Neuron (in vitro differentiated cells): ENCODE results near the gene CYP1B1.
"Not testable (repeated sequence)": the region's sequence is repeated elsewhere in the genome, so short reads cannot be mapped to it uniquely, and the experiment has no call there.

Experiments
- H2AFZ ChIP-seq: one replicate; pipeline ENCODE4 v1.6.1; 2013; ENCODE audit warnings: low read depth, mild to moderate bottlenecking, inconsistent platforms, low read length, moderate library complexity
- H3K27me3 ChIP-seq: one replicate; pipeline ENCODE4 v1.6.1; 2013; ENCODE audit warnings: low read length; ENCODE audit not compliant: insufficient read depth
- H3K36me3 ChIP-seq: one replicate; pipeline ENCODE4 v1.6.1; 2013; ENCODE audit warnings: low read length; ENCODE audit not compliant: insufficient read depth
- H3K4me1 ChIP-seq: one replicate; pipeline ENCODE4 v1.6.1; 2013; ENCODE audit warnings: low read length; ENCODE audit not compliant: insufficient read depth
- H3K4me3 ChIP-seq: 2 replicates; pipeline ENCODE4 v1.5.1; 2013; ENCODE audit warnings: mild to moderate bottlenecking, low read length, moderate library complexity
- H3K9me3 ChIP-seq: one replicate; pipeline ENCODE4 v1.6.1; 2013; ENCODE audit warnings: low read length

Gene CYP1B1

DNA sequence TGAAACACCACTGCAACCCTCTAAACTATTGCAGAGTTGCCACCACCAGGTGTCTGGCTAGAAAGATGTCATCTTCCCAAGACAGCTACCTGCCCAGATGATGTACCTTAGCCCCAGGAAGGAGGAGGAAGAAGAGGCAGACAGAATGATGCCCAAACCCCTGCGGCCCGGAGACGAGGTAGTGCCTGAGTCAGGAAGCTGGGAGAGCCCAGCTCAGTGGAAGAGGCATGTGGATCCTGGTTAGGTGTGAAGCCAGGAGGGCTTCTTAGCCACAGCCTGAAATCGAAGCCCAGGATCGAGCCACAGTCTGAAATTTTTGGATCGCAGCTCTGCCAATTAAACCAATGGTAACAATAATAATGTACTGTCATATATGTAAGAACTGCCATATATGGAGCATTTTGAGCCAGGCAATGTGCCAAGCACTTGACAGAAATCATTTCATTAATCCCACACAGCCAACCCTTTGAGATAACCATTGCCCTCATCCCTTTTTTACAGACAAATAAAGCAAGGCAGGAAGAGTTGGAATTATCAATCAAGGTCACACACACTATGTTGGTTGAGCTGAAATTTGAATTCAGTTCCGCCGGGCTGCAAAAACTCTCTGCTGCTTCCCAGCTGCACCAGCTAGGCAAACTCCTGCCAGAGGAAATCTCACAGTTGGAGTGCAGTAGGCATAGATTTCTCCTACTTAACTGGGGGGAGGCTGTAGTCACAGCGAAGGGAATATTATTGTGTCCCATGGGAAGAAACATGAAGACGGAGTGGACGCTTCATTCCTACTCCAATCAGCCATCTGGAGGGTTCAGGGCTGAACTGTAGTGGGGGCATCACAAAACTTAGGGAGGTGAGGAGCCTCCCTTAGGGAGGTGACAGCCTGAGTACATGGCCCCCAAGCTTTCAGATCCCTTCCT is 19.4 kb upstream of the CYP1B1 start:
- Histone ChIP-seq H3K4me1 (peaks cover 27% of the 10 kb centered on the region), H3K4me3 (no peak overlapping the region), H3K9me3 (no peaks in the 10 kb centered on the region), H2AFZ (no peak overlapping the region), H3K36me3 (no peaks in the 10 kb centered on the region), H3K27me3 (no peaks in the 10 kb centered on the region)

DNA sequence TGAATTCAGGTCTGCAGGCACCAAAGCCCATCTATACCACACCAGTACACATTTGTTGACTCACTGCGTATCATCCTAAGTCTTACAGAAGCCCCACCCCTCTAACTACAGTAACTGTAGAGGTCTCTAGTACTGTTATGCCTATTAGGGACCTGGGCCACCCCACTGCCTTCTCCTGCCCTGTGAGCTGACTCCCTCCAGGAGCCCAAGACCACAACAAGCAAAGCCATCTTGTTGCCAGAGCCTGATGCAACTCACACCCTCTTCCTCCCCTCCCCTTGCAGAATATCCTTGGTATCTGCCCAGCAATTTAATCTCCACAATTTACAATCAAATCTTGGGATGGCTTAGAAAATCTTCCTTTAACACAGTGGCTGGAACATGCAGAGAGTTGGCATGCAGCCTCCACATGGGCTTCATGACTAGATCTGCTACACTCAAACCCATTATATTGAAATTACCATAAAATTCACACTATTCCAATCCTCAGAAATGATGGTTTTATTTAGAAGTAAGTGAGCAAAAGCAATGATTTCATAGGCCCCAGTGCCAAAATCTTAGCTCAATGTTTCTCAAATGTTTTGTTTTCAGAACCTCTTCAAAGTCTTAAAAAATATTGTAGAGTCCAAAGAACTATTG is 17.7 kb upstream of the CYP1B1 start:
- Histone ChIP-seq H3K36me3 (no peaks in the 10 kb centered on the region), H3K4me1 (peaks cover 18% of the 10 kb centered on the region), H3K4me3 (no peak overlapping the region), H3K9me3 (no peaks in the 10 kb centered on the region), H3K27me3 (no peaks in the 10 kb centered on the region), H2AFZ (no peak overlapping the region)

DNA sequence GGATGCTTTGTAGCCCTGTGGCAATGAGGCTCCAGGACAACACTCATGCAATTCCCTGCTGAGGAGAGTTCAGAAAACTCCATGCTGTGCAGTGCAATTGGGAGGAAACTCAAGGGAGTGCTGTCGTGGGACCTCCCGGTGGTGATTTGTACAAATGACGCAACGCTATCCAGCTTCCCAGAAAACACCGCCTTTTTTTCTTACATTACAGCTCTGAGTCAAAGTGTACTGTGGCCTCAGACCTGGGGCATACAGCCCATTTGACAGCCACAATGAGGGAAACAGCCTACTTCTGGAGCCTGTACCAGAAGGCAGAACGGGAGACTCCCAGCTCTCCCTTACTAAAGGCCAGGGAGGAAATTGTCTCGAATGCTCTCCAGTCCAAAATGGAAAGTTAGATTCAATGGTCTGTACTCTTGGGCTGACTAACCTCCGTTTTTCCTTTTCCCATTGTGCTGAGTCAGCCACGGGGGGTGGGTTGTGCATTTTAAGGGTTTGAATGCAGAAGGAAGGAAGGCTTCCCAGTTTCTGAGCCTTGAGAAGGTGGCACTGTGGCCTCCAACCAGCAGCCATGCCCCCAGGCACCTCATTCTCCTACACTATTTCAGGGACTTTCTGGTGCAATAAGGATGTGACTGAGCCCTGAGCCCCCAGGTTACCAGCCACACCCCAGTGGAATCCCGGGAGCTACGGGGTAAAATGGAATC is 16.4 kb upstream of the CYP1B1 start:
- Histone ChIP-seq H3K36me3 (no peaks in the 10 kb centered on the region), H2AFZ (no peak overlapping the region), H3K4me1 (peaks cover 6% of the 10 kb centered on the region), H3K9me3 (no peaks in the 10 kb centered on the region), H3K4me3 (no peak overlapping the region), H3K27me3 (no peaks in the 10 kb centered on the region)

- no peak overlapping the region for H3K4me3 ChIP-seq
These were observed 15.8 kb upstream of the CYP1B1 start for GRCh38 chr2:38091760-38092159.

GRCh38 chr2:38090928-38091327 is 15.0 kb upstream of the CYP1B1 start:
- H3K9me3 ChIP-seq, result no peaks in the 10 kb centered on the region
- H3K4me1 ChIP-seq, result peaks cover 6% of the 10 kb centered on the region
- no peaks in the 10 kb centered on the region for H3K36me3 ChIP-seq
- H2AFZ ChIP-seq, result no peak overlapping the region
- no peaks in the 10 kb centered on the region for H3K27me3 ChIP-seq
- no peak overlapping the region for H3K4me3 ChIP-seq

More at GRCh38 chr2:38091760-38092159, 15.8 kb upstream of the CYP1B1 start:
- H2AFZ ChIP-seq, result no peak overlapping the region
- no peaks in the 10 kb centered on the region for H3K27me3 ChIP-seq
- H3K36me3 ChIP-seq, result no peaks in the 10 kb centered on the region
- H3K4me1 ChIP-seq, result peaks cover 6% of the 10 kb centered on the region
- no peaks in the 10 kb centered on the region for H3K9me3 ChIP-seq

- not testable (repeated sequence) for H2AFZ ChIP-seq, H3K36me3 ChIP-seq, H3K4me3 ChIP-seq, H3K27me3 ChIP-seq, H3K9me3 ChIP-seq, H3K4me1 ChIP-seq
These were observed 14.3 kb upstream of the CYP1B1 start for GRCh38 chr2:38090212-38090611.

DNA sequence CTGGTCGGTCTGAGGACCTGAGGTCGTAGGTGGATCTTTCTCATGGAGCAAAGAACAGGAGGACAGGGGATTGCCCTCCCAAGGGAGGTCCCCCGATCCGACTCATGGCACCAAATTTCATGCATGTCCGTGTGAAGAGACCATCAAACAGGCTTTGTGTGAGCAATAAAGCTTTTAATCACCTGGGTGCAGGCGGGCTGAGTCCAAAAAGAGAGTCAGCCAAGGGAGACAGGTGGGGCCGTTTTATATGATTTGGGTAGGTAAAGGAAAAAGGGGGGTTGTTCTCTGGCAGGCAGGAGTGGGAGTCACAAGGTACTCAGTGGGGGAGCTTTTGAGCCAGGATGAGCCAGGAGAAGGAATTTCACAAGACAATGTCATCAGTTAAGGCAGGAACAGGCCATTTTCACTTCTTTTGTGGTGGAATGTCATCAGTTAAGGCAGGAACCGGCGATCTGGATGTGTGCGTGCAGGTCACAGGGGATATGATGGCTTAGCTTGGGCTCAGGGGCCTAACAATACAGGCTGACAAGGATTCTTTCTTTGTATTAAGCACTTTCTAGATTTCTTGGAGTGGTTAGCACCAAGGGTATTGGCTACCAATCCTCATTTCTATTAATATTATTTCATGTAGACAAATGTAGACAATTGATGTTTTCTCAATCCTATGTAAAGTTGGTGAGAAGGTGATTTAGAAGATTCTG is 10.2 kb upstream of the CYP1B1 start:
- H3K4me3 ChIP-seq, H3K27me3 ChIP-seq: not testable (repeated sequence)

GRCh38 chr2:38084556-38084955 is 8.6 kb upstream of the CYP1B1 start:
- H3K9me3 ChIP-seq, H2AFZ ChIP-seq, H3K4me3 ChIP-seq, H3K27me3 ChIP-seq, H3K36me3 ChIP-seq, H3K4me1 ChIP-seq: not testable (repeated sequence)

More for the DNA sequence above, 10.2 kb upstream of the CYP1B1 start:
- not testable (repeated sequence) for H3K36me3 ChIP-seq, H3K9me3 ChIP-seq, H3K4me1 ChIP-seq, H2AFZ ChIP-seq

- H2AFZ ChIP-seq, H3K27me3 ChIP-seq, H3K4me1 ChIP-seq: not testable (repeated sequence)
These were observed 6.8 kb upstream of the CYP1B1 start for GRCh38 chr2:38082727-38083126.

GRCh38 chr2:38080346-38080745 is 4.4 kb upstream of the CYP1B1 start:
- Histone ChIP-seq H3K4me1 (peaks cover 4% of the 10 kb centered on the region), H3K9me3 (peaks cover 1% of the 10 kb centered on the region), H2AFZ (no peak overlapping the region), H3K4me3 (no peak overlapping the region), H3K36me3 (no peaks in the 10 kb centered on the region), H3K27me3 (peaks cover 7% of the 10 kb centered on the region)

More at GRCh38 chr2:38082727-38083126, 6.8 kb upstream of the CYP1B1 start:
- H3K9me3 ChIP-seq, H3K4me3 ChIP-seq, H3K36me3 ChIP-seq: not testable (repeated sequence)

DNA sequence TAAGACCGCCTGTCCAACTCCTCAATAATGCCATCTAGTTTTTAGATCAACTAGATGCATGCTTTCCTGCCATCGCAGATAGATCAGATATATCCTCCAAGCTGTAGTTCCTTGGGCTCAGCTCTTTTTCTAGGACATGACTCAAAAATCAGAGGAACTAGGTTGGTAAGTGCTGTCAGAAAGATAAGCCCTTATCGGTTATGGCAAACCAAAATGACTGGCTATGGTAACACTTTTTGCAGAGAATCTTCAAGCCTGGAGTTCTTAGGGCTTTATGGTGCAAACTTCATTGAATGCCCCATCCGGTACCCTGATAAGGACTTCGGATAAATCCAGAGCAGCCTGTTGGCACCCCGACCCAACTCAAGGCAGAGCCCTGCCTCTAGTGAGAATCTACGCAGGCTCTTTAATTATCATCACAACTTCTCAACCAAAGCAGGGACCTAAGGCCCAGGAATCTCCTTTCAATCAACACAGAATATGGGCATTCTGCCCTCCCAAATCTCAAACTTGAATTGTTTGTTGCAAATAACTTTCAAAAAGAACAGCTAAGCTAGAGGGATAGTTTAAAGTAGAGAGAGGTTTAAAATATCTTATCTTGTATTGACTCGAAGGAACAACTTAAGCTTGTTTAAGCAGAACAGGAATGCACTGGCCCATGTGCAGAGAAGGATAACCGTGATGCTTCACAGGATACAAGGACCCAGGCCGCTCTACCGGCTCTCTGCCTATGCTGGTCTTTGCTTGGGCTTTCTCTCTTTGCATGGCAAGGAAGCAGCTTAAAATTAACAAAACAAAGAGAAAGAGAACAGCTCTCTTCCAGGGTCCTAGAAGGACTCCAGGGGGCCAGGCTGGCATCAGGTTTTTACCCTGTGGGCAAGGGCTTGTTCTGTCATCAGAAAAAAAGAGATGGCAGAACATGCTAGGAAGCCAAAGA is 3.4 kb upstream of the CYP1B1 start:
- no peak overlapping the region for H2AFZ ChIP-seq
- H3K36me3 ChIP-seq, result no peaks in the 10 kb centered on the region
- peaks cover 4% of the 10 kb centered on the region for H3K4me1 ChIP-seq
- H3K4me3 ChIP-seq, result no peak overlapping the region
- H3K27me3 ChIP-seq, result peaks cover 16% of the 10 kb centered on the region
- H3K9me3 ChIP-seq, result peaks cover 10% of the 10 kb centered on the region

DNA sequence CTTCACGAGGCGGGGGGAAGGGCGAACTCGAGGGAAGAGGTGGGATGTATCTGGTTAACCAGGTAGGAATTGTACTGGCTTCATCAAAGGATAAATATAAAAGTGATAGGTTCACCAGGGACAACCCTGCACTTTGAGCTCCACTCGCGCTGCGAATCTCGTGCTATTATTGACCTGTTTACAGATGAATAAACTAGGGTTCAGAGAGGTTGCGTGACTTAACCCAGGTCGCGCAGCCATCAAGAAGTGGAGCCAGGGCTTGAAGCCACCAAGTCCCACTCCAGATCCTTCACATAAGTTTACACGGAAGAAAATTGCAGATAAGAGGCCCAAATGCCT is 1.4 kb upstream of the CYP1B1 start:
- peaks cover 4% of the 10 kb centered on the region for H3K4me1 ChIP-seq
- peak overlapping the region; percentile 56 for H3K4me3 ChIP-seq
- peaks cover 16% of the 10 kb centered on the region for H3K9me3 ChIP-seq
- H3K27me3 ChIP-seq, result peaks cover 24% of the 10 kb centered on the region
- no peaks in the 10 kb centered on the region for H3K36me3 ChIP-seq
- peak overlapping the region; percentile 98 for H2AFZ ChIP-seq
